Measurements from ENCODE around the gene RNF13. TPM values are rescaled to one million over a fixed set of nuclear protein-coding genes. Genes with fewer than 3 reads are reported as not detected.
A peak's percentile ranks its signal among the peaks of the same experiment; 100 is the strongest.

RNF13 gene
- total RNA-seq, 1 donor from 2014 or later = 69.3 TPM

- Histone ChIP-seq H3K9me3 (no peaks in the 10 kb centered on the region), H3K4me3 (no peak overlapping the region), H3K27ac (no peak overlapping the region), H3K27me3 (no peaks in the 10 kb centered on the region), H3K4me1 (no peaks in the 10 kb centered on the region), H3K36me3 (no peaks in the 10 kb centered on the region)
- TF ChIP-seq CTCF (IDR thresholded peaks at IDR 0.05) = no peak
- no peak for DNase-seq (ENCODE audit: low spot score in 2 of 2)
- intact Hi-C loops (cut with DNase I) = no loop called here
Observed at GRCh38 chr3:149768704-149769103, 44.3 kb upstream of the RNF13 start.

- H3K4me3 ChIP-seq = no peak overlapping the region
- H3K9me3 ChIP-seq = no peaks in the 10 kb centered on the region
- no peaks in the 10 kb centered on the region for H3K4me1 ChIP-seq
- TF ChIP-seq CTCF (IDR thresholded peaks at IDR 0.05) = no peak
- H3K27me3 ChIP-seq = no peaks in the 10 kb centered on the region
- H3K36me3 ChIP-seq = no peaks in the 10 kb centered on the region
- no peak overlapping the region for H3K27ac ChIP-seq
- intact Hi-C loops (cut with DNase I) = no loop called here
- DNase-seq (ENCODE audit: low spot score in 2 of 2) = no peak
Observed at GRCh38 chr3:149770246-149770645, 42.8 kb upstream of the RNF13 start.

- intact Hi-C loops (cut with DNase I) = no loop called here
- Histone ChIP-seq H3K9me3 (no peaks in the 10 kb centered on the region), H3K27ac (no peak overlapping the region), H3K36me3 (no peaks in the 10 kb centered on the region), H3K27me3 (no peaks in the 10 kb centered on the region), H3K4me1 (no peaks in the 10 kb centered on the region), H3K4me3 (no peak overlapping the region)
- peak in 1 of 2 donors; percentile 72 for DNase-seq (ENCODE audit: low spot score in 2 of 2)
- peak; percentile 43 to 71 (median 69) for TF ChIP-seq CTCF (IDR thresholded peaks at IDR 0.05)
Observed at GRCh38 chr3:149771652-149772271, 41.3 kb upstream of the RNF13 start.

- Histone ChIP-seq H3K27me3 (no peaks in the 10 kb centered on the region), H3K9me3 (no peaks in the 10 kb centered on the region), H3K4me3 (no peak overlapping the region), H3K27ac (no peak overlapping the region), H3K4me1 (no peaks in the 10 kb centered on the region), H3K36me3 (no peaks in the 10 kb centered on the region)
- intact Hi-C loops (cut with DNase I) = no loop called here
- no peak for TF ChIP-seq CTCF (IDR thresholded peaks at IDR 0.05)
- no peak for DNase-seq (ENCODE audit: low spot score in 2 of 2)
Observed at GRCh38 chr3:149772861-149773260, 40.2 kb upstream of the RNF13 start.

GRCh38 chr3:149776170-149776569, 36.8 kb upstream of the RNF13 start:
- H3K4me3 ChIP-seq = no peak overlapping the region
- H3K27ac ChIP-seq = no peak overlapping the region
- no peak for TF ChIP-seq CTCF (IDR thresholded peaks at IDR 0.05)
- H3K36me3 ChIP-seq = no peaks in the 10 kb centered on the region
- H3K4me1 ChIP-seq = no peaks in the 10 kb centered on the region
- no peak for DNase-seq (ENCODE audit: low spot score in 2 of 2)
- intact Hi-C loops (cut with DNase I) = no loop called here
- H3K9me3 ChIP-seq = no peaks in the 10 kb centered on the region
- H3K27me3 ChIP-seq = no peaks in the 10 kb centered on the region

Measured in ascending aorta (tissue), 2 donors.